Mesenchymal stem cell (in vitro differentiated cells and primary cell): Measurements from ENCODE around the gene ANGEL1.

Experiments used
- DNase-seq: peaks from one replicate; pipeline ENCODE4 v3.0.0-alpha.2; 2013
- H2AFZ ChIP-seq: one replicate; pipeline ENCODE4 v1.6.1; 2013; ENCODE audit warnings: low read depth, mild to moderate bottlenecking, control low read depth, inconsistent platforms, low read length, moderate library complexity
- H2AK5ac ChIP-seq: 2 replicates; pipeline ENCODE4 v1.6.1; 2013; ENCODE audit warnings: low read length, moderate library complexity, mild to moderate bottlenecking, inconsistent platforms; ENCODE audit not compliant: severe bottlenecking
- H2BK120ac ChIP-seq: one replicate; pipeline ENCODE4 v1.6.1; 2013; ENCODE audit warnings: low read depth, mild to moderate bottlenecking, inconsistent platforms, low read length, moderate library complexity
- H2BK12ac ChIP-seq, 2 experiments: one replicate each; pipeline ENCODE4 v1.6.1; 2013; ENCODE audit warnings: inconsistent platforms in 2 of 2, low read length in 2 of 2, mild to moderate bottlenecking in 2 of 2, moderate library complexity in 2 of 2, control low read depth in 1 of 2
- H2BK15ac ChIP-seq: one replicate; pipeline ENCODE4 v1.6.1; 2013; ENCODE audit warnings: mild to moderate bottlenecking, low read depth, inconsistent platforms; ENCODE audit not compliant: poor library complexity, severe bottlenecking
- H2BK5ac ChIP-seq: 2 replicates; pipeline ENCODE4 v1.6.1; 2013; ENCODE audit warnings: low read depth, mild to moderate bottlenecking, low read length, control low read depth, inconsistent platforms; ENCODE audit not compliant: poor library complexity, severe bottlenecking
- H3K14ac ChIP-seq, 2 experiments: one replicate each; pipeline ENCODE4 v1.6.1; 2013; ENCODE audit warnings: inconsistent platforms in 2 of 2, low read length in 2 of 2, control low read depth in 1 of 2, mild to moderate bottlenecking in 1 of 2, moderate library complexity in 1 of 2
- H3K18ac ChIP-seq, 2 experiments: one replicate each; pipeline ENCODE4 v1.6.1; 2013; ENCODE audit warnings: inconsistent platforms in 2 of 2, low read length in 2 of 2, control low read depth in 1 of 2, low read depth in 1 of 2, mild to moderate bottlenecking in 1 of 2
- H3K23ac ChIP-seq, 2 experiments: one replicate each; pipeline ENCODE4 v1.6.1; 2013; ENCODE audit warnings: inconsistent platforms in 2 of 2, low read length in 2 of 2, mild to moderate bottlenecking in 2 of 2, moderate library complexity in 2 of 2, control low read depth in 1 of 2
- H3K27ac ChIP-seq: 2 replicates; pipeline ENCODE4 v1.5.1; 2013; ENCODE audit warnings: mild to moderate bottlenecking, moderate library complexity, low read length, control low read depth, inconsistent platforms; ENCODE audit not compliant: poor library complexity, severe bottlenecking
- H3K27me3 ChIP-seq, 2 experiments: 2 replicates each; pipeline versions ENCODE4 v1.6.1 to v1.7.0; 2013; ENCODE audit warnings: low read length in 2 of 2, mild to moderate bottlenecking in 2 of 2, moderate library complexity in 2 of 2, control low read depth in 1 of 2, inconsistent platforms in 1 of 2; ENCODE audit not compliant: control insufficient read depth in 1 of 2, insufficient read depth in 1 of 2
- H3K36me3 ChIP-seq, 2 experiments: 2 replicates each; pipeline versions ENCODE4 v1.6.1 to v1.7.0; 2013; ENCODE audit warnings: low read length in 2 of 2, control low read depth in 1 of 2, inconsistent platforms in 1 of 2, low read depth in 1 of 2, mild to moderate bottlenecking in 1 of 2; ENCODE audit not compliant: insufficient read depth in 2 of 2, control insufficient read depth in 1 of 2
- H3K4ac ChIP-seq, 2 experiments: one replicate each; pipeline ENCODE4 v1.6.1; 2013; ENCODE audit warnings: inconsistent platforms in 2 of 2, low read length in 2 of 2, mild to moderate bottlenecking in 2 of 2, moderate library complexity in 2 of 2, control low read depth in 1 of 2, low read depth in 1 of 2
- H3K4me1 ChIP-seq: 2 replicates; pipeline ENCODE4 v1.6.1; 2013; ENCODE audit warnings: low read depth, low read length, control low read depth; ENCODE audit not compliant: control insufficient read depth, insufficient read depth
- H3K4me2 ChIP-seq: 2 replicates; pipeline ENCODE4 v1.6.1; 2013; ENCODE audit warnings: low read length, mild to moderate bottlenecking, inconsistent platforms; ENCODE audit not compliant: poor library complexity, severe bottlenecking
- H3K4me3 ChIP-seq, 2 experiments: 2 replicates each; pipeline versions ENCODE4 v1.5.1 to v1.7.0; 2013; ENCODE audit warnings: low read length in 2 of 2, mild to moderate bottlenecking in 2 of 2, control low read depth in 1 of 2, low read depth in 1 of 2; ENCODE audit not compliant: insufficient read depth in 1 of 2
- H3K79me1 ChIP-seq: replicated peaks from 2 replicates; pipeline ENCODE4 v1.6.1; 2013; ENCODE audit warnings: mild to moderate bottlenecking, control low read depth, low read length, inconsistent platforms; ENCODE audit not compliant: poor library complexity, severe bottlenecking
- H3K9ac ChIP-seq: 2 replicates; pipeline ENCODE4 v1.7.0; 2013; ENCODE audit warnings: mild to moderate bottlenecking, low read length, moderate library complexity
- H3K9me3 ChIP-seq: 2 replicates; pipeline ENCODE4 v1.7.0; 2013; ENCODE audit warnings: mild to moderate bottlenecking, low read length; ENCODE audit not compliant: control insufficient read depth
- H4K8ac ChIP-seq: one replicate; pipeline ENCODE4 v1.6.1; 2013; ENCODE audit warnings: inconsistent platforms, mild to moderate bottlenecking, low read length, moderate library complexity
- H4K91ac ChIP-seq: one replicate; pipeline ENCODE4 v1.6.1; 2013; ENCODE audit warnings: mild to moderate bottlenecking, low read length, inconsistent platforms
- WGBS: methylation state at CpG from one replicate; pipeline ENCODE4 v1.1.7; 2013; ENCODE audit warnings: mixed read lengths; 5-methylcytosine and 5-hydroxymethylcytosine counted together

ANGEL1 gene

GRCh38 chr14:76779221-76780057 is 33.2 kb downstream of the ANGEL1 start:
- Histone ChIP-seq H3K27ac (no peak overlapping the region), H3K4me2 (no peak overlapping the region), H2BK120ac (no peak overlapping the region), H2BK15ac (no peak overlapping the region), H3K36me3 (peaks cover 12 to 60% of the 10 kb centered on the region in 2 experiments), H2AK5ac (no peak overlapping the region), H2BK12ac (peak overlapping the region in 1 of 2 experiments; percentile 21), H3K9ac (no peak overlapping the region), H3K4ac (no peak overlapping the region), H4K8ac (no peak overlapping the region), H3K23ac (no peak overlapping the region), H3K27me3 (no peaks in the 10 kb centered on the region), H4K91ac (no peak overlapping the region), H2BK5ac (no peak overlapping the region), H3K4me3 (no peak overlapping the region), H3K14ac (no peak overlapping the region), H3K18ac (no peak overlapping the region), H3K4me1 (peaks cover 17% of the 10 kb centered on the region), H3K79me1 (peaks cover 3% of the 10 kb centered on the region), H3K9me3 (no peaks in the 10 kb centered on the region), H2AFZ (no peak overlapping the region)
- no peak for DNase-seq
- 96% methylated on average over 7 of the region's 7 CpGs for WGBS

GRCh38 chr14:76778546-76779215 is 34.0 kb downstream of the ANGEL1 start:
- 91% methylated on average over 16 of the region's 16 CpGs for WGBS

GRCh38 chr14:76777721-76778120 is 35.0 kb downstream of the ANGEL1 start:
- Histone ChIP-seq H3K4me2 (no peak overlapping the region), H3K4ac (no peak overlapping the region), H2BK120ac (no peak overlapping the region), H2BK12ac (no peak overlapping the region), H3K27me3 (no peaks in the 10 kb centered on the region), H3K4me1 (peaks cover 30% of the 10 kb centered on the region), H2AFZ (no peak overlapping the region), H3K18ac (no peak overlapping the region), H3K36me3 (peaks cover 12 to 46% of the 10 kb centered on the region in 2 experiments), H3K9me3 (no peaks in the 10 kb centered on the region), H2AK5ac (no peak overlapping the region), H3K23ac (no peak overlapping the region), H2BK5ac (no peak overlapping the region), H4K91ac (no peak overlapping the region), H3K9ac (no peak overlapping the region), H2BK15ac (no peak overlapping the region), H3K4me3 (no peak overlapping the region), H4K8ac (no peak overlapping the region), H3K27ac (no peak overlapping the region), H3K14ac (no peak overlapping the region), H3K79me1 (no peaks in the 10 kb centered on the region)
- WGBS, result 94% methylated on average over 5 of the region's 9 CpGs
- no peak for DNase-seq

More at GRCh38 chr14:76778546-76779215, 34.0 kb downstream of the ANGEL1 start:
- no peak for DNase-seq
- peaks cover 24% of the 10 kb centered on the region for H3K4me1 ChIP-seq
- no peak overlapping the region for H3K23ac ChIP-seq
- no peak overlapping the region for H3K18ac ChIP-seq
- H3K4ac ChIP-seq, result no peak overlapping the region
- H2AK5ac ChIP-seq, result no peak overlapping the region
- no peak overlapping the region for H2BK12ac ChIP-seq
- no peak overlapping the region for H2BK15ac ChIP-seq
- peaks cover 12 to 55% of the 10 kb centered on the region in 2 experiments for H3K36me3 ChIP-seq
- no peak overlapping the region for H3K4me3 ChIP-seq
- H4K91ac ChIP-seq, result peak overlapping the region; percentile 10
- no peak overlapping the region for H2BK5ac ChIP-seq
- H3K27me3 ChIP-seq, result no peaks in the 10 kb centered on the region
- no peak overlapping the region for H3K14ac ChIP-seq
- H3K9ac ChIP-seq, result no peak overlapping the region
- no peak overlapping the region for H3K4me2 ChIP-seq
- no peak overlapping the region for H4K8ac ChIP-seq
- H3K79me1 ChIP-seq, result no peaks in the 10 kb centered on the region
- no peak overlapping the region for H2AFZ ChIP-seq
- H2BK120ac ChIP-seq, result no peak overlapping the region
- no peak overlapping the region for H3K27ac ChIP-seq
- H3K9me3 ChIP-seq, result no peaks in the 10 kb centered on the region
